GM23248 (cell line): ENCODE results near the gene EPN2.

Source experiments
- EZH2 ChIP-seq: fragments of 200-600 bp; sonication (generic); IDR thresholded peaks from 2 replicates; pipeline ENCODE4 v1.6.1; 2018; ENCODE audit warnings: antibody characterized with exemption, mild to moderate bottlenecking; ENCODE audit not compliant: insufficient read depth, poor library complexity, severe bottlenecking
- EZH2phosphoT487 ChIP-seq: fragments of 200-600 bp; sonication (generic); IDR thresholded peaks from 2 replicates; pipeline ENCODE4 v1.6.1; 2018; ENCODE audit warnings: antibody characterized with exemption, moderate library complexity, mild to moderate bottlenecking, low read depth; ENCODE audit not compliant: insufficient read depth

GRCh38 chr17:19346351-19347255, 109.4 kb downstream of the EPN2 start:
- TF ChIP-seq EZH2, result no peak
- no peak for TF ChIP-seq EZH2phosphoT487
